H1 (cell line): ENCODE data around the gene SCYGR4. TPM values are rescaled to one million over a fixed set of nuclear protein-coding genes. Genes with fewer than 3 reads are reported as not detected.

Experiments used
- CTCF ChIA-PET: fragments of 300-600 bp; sonication (Branson Sonifier 250); formaldehyde crosslinking; loops from one replicate; lab custom pipeline; 2021; ENCODE audit not compliant: partially characterized antibody; lab: Charles Lee
- POLR2A ChIA-PET: fragments of 300-600 bp; sonication (Branson Sonifier 250); formaldehyde crosslinking; loops from one replicate; lab custom pipeline; 2021; ENCODE audit warnings: inconsistent platforms; ENCODE audit not compliant: partially characterized antibody; lab: Charles Lee
- DNase-seq, 2 experiments: peaks; one replicate each; pipeline versions ENCODE4 v3.0.0 to v3.0.0-alpha.2; 2010 to 2022; ENCODE audit warnings: low spot score in 2 of 2, low read depth in 1 of 2, mixed read lengths in 1 of 2
- FAIRE-seq: peaks from 2 replicates; lab custom pipeline; 2011; peaks lifted over from hg19 to GRCh38; lab: Jason Lieb, UNC
- H2AFZ ChIP-seq: 2 replicates; pipeline ENCODE4 v1.8.1; 2012; ENCODE audit warnings: low read length, inconsistent platforms
- H2AK5ac ChIP-seq: 2 replicates; pipeline ENCODE4 v1.6.1; 2013; ENCODE audit warnings: low read depth, low read length
- H2BK120ac ChIP-seq: replicated peaks from 2 replicates; pipeline ENCODE3; 2013; ENCODE audit warnings: low read depth, low read length, inconsistent platforms
- H2BK12ac ChIP-seq: 2 replicates; pipeline ENCODE4 v1.6.1; 2013; ENCODE audit warnings: low read depth, low read length
- H2BK15ac ChIP-seq: 2 replicates; pipeline ENCODE4 v1.6.1; 2013; ENCODE audit warnings: low read length
- H2BK20ac ChIP-seq: 2 replicates; pipeline ENCODE4 v1.6.1; 2013; ENCODE audit warnings: low read length
- H2BK5ac ChIP-seq: 2 replicates; pipeline ENCODE4 v1.6.1; 2013; ENCODE audit warnings: low read depth, low read length
- H3K14ac ChIP-seq: 2 replicates; pipeline ENCODE4 v1.6.1; 2013; ENCODE audit warnings: inconsistent platforms; ENCODE audit not compliant: insufficient read length
- H3K18ac ChIP-seq: 2 replicates; pipeline ENCODE4 v1.6.1; 2013; ENCODE audit warnings: low read length; ENCODE audit errors: extremely low read depth
- H3K23ac ChIP-seq: 2 replicates; pipeline ENCODE4 v1.6.1; 2013; ENCODE audit warnings: inconsistent platforms; ENCODE audit not compliant: insufficient read length
- H3K23me2 ChIP-seq: 2 replicates; pipeline ENCODE4 v1.6.1; 2013; ENCODE audit warnings: low read depth, low read length
- H3K27ac ChIP-seq: 2 replicates; pipeline ENCODE4 v1.6.1; 2011; ENCODE audit warnings: low read depth, low read length, inconsistent platforms
- H3K27me3 ChIP-seq, 4 experiments: replicated peaks in 1 of 4; 1 replicate in 1 of 4; 2 replicates in 3 of 4; pipeline versions ENCODE4 v1.6.1 to v1.8.1; 2011 to 2013; ENCODE audit warnings: low read length in 3 of 4, mild to moderate bottlenecking in 3 of 4, inconsistent platforms in 2 of 4, mixed read lengths in 2 of 4, moderate library complexity in 1 of 4; ENCODE audit not compliant: control insufficient read depth in 3 of 4, insufficient read depth in 3 of 4; ENCODE audit errors: extremely low read depth in 1 of 4
- H3K36me3 ChIP-seq, 4 experiments: 2 replicates each; pipeline versions ENCODE4 v1.6.1 to v1.8.1; 2011 to 2013; ENCODE audit warnings: mild to moderate bottlenecking in 4 of 4, low read length in 3 of 4, moderate library complexity in 2 of 4, control low read depth in 1 of 4, inconsistent platforms in 1 of 4; ENCODE audit not compliant: insufficient read depth in 4 of 4, control insufficient read depth in 2 of 4
- H3K4ac ChIP-seq: replicated peaks from 2 replicates; pipeline ENCODE3; 2013; ENCODE audit warnings: low read length, low read depth, mixed read lengths, inconsistent platforms; ENCODE audit not compliant: insufficient read length
- H3K4me1 ChIP-seq, 4 experiments: replicated peaks in 1 of 4; 1 replicate in 1 of 4; 2 replicates in 3 of 4; pipeline versions ENCODE4 v1.6.1 to v1.8.1; 2011 to 2013; ENCODE audit warnings: low read length in 3 of 4, inconsistent platforms in 2 of 4, mixed read lengths in 1 of 4; ENCODE audit not compliant: insufficient read depth in 4 of 4, control insufficient read depth in 3 of 4
- H3K4me2 ChIP-seq, 2 experiments: 2 replicates each; pipeline versions ENCODE4 v1.6.1 to v1.8.1; 2011 to 2013; ENCODE audit warnings: low read depth in 2 of 2, low read length in 2 of 2, control low read depth in 1 of 2, inconsistent platforms in 1 of 2, mild to moderate bottlenecking in 1 of 2; ENCODE audit not compliant: insufficient read depth in 1 of 2
- H3K4me3 ChIP-seq, 4 experiments: fragments of 200-600, 300-600 bp in 1 of 4; sonication (generic), shearing (Covaris generic), sonication (Bioruptor Twin) in 1 of 4; 2 replicates each; pipeline versions ENCODE4 v1.5.1 to v1.8.1; 2011 to 2016; ENCODE audit warnings: low read length in 4 of 4, low read depth in 3 of 4, control low read depth in 2 of 4, inconsistent platforms in 2 of 4, mild to moderate bottlenecking in 2 of 4, mixed read lengths in 1 of 4, moderate library complexity in 1 of 4; ENCODE audit not compliant: insufficient read depth in 2 of 4; ENCODE audit errors: extremely low read depth in 1 of 4
- H3K56ac ChIP-seq: replicated peaks from 2 replicates; pipeline ENCODE3; 2013; ENCODE audit warnings: low read depth, mild to moderate bottlenecking, mixed read lengths, low read length, inconsistent platforms; ENCODE audit not compliant: insufficient read length
- H3K79me1 ChIP-seq: 2 replicates; pipeline ENCODE4 v1.6.1; 2013; ENCODE audit warnings: low read depth, low read length, control low read depth
- H3K79me2 ChIP-seq, 2 experiments: 2 replicates each; pipeline versions ENCODE4 v1.6.1 to v1.8.1; 2012 to 2013; ENCODE audit warnings: low read length in 2 of 2, mild to moderate bottlenecking in 2 of 2, inconsistent platforms in 1 of 2; ENCODE audit not compliant: insufficient read depth in 2 of 2, control insufficient read depth in 1 of 2
- H3K9ac ChIP-seq, 4 experiments: replicated peaks in 1 of 4; 1 replicate in 1 of 4; 2 replicates in 3 of 4; pipeline versions ENCODE4 v1.6.1 to v1.8.1; 2011 to 2013; ENCODE audit warnings: low read depth in 3 of 4, low read length in 3 of 4, control low read depth in 2 of 4, mild to moderate bottlenecking in 2 of 4, moderate library complexity in 2 of 4, inconsistent platforms in 1 of 4; ENCODE audit errors: extremely low read depth in 1 of 4
- H3K9me3 ChIP-seq, 2 experiments: 2 replicates each; pipeline versions ENCODE4 v1.6.1 to v1.8.1; 2012 to 2013; ENCODE audit warnings: mild to moderate bottlenecking in 2 of 2, moderate library complexity in 2 of 2, control low read depth in 1 of 2, inconsistent platforms in 1 of 2, low read depth in 1 of 2, low read length in 1 of 2, mixed read lengths in 1 of 2; ENCODE audit not compliant: insufficient read depth in 2 of 2
- H4K20me1 ChIP-seq, 2 experiments: replicated peaks in 1 of 2; 2 replicates each; pipeline versions ENCODE3 to v1.8.1; 2011 to 2013; ENCODE audit warnings: inconsistent platforms in 2 of 2, low read length in 2 of 2, mild to moderate bottlenecking in 1 of 2; ENCODE audit not compliant: insufficient read depth in 2 of 2, control insufficient read depth in 1 of 2
- H4K5ac ChIP-seq: 2 replicates; pipeline ENCODE4 v1.6.1; 2013; ENCODE audit warnings: low read length, low read depth, mixed read lengths, inconsistent platforms; ENCODE audit not compliant: insufficient read length
- H4K8ac ChIP-seq: 2 replicates; pipeline ENCODE4 v1.8.0; 2013; ENCODE audit warnings: mild to moderate bottlenecking, moderate library complexity, low read length, inconsistent platforms; ENCODE audit not compliant: insufficient read depth; ENCODE audit errors: extremely low read depth
- H4K91ac ChIP-seq: replicated peaks from 2 replicates; pipeline ENCODE3; 2013; ENCODE audit warnings: low read length, mixed read lengths, inconsistent platforms; ENCODE audit not compliant: insufficient read length
- BACH1 ChIP-seq: IDR thresholded peaks from 2 replicates; pipeline ENCODE4 v1.6.1; 2012; ENCODE audit warnings: low read length, improper control_type of control experiment
- EP300 ChIP-seq, 2 experiments: IDR thresholded peaks; 1 replicate in 1 of 2; 2 replicates in 1 of 2; pipeline ENCODE4 v1.6.1; 2011 to 2012; ENCODE audit warnings: low read depth in 2 of 2, low read length in 2 of 2, mild to moderate bottlenecking in 2 of 2, borderline replicate concordance in 1 of 2, inconsistent platforms in 1 of 2, moderate library complexity in 1 of 2
- EZH2 ChIP-seq: fragments of 200-600 bp; sonication (generic); IDR thresholded peaks from 2 replicates; pipeline ENCODE4 v1.7.1; 2012; ENCODE audit warnings: low read depth, mild to moderate bottlenecking, moderate library complexity, low read length, inconsistent platforms; ENCODE audit not compliant: severe bottlenecking
- GABPA ChIP-seq: IDR thresholded peaks from 2 replicates; pipeline ENCODE4 v1.6.1; 2011; ENCODE audit warnings: mild to moderate bottlenecking, low read length, moderate library complexity, borderline replicate concordance; ENCODE audit not compliant: insufficient read depth
- JUND ChIP-seq: IDR thresholded peaks from 2 replicates; pipeline ENCODE4 v1.6.1; 2011; ENCODE audit warnings: mild to moderate bottlenecking, improper control_type of control experiment, low read length
- KDM4A ChIP-seq: IDR thresholded peaks from one replicate; pipeline ENCODE4 v1.7.1; 2012; ENCODE audit warnings: low read depth, mild to moderate bottlenecking, moderate library complexity, low read length, inconsistent platforms; ENCODE audit not compliant: severe bottlenecking
- POLR2AphosphoS5 ChIP-seq: IDR thresholded peaks from 2 replicates; pipeline ENCODE4 v1.6.1; 2011; ENCODE audit warnings: low read depth, low read length
- RBBP5 ChIP-seq: IDR thresholded peaks from 2 replicates; pipeline ENCODE4 v1.7.1; 2012; ENCODE audit warnings: low read depth, mild to moderate bottlenecking, inconsistent platforms, low read length, moderate library complexity, borderline replicate concordance
- RFX5 ChIP-seq: IDR thresholded peaks from 2 replicates; pipeline ENCODE4 v1.6.1; 2011; ENCODE audit warnings: low read depth, low read length, improper control_type of control experiment, borderline replicate concordance
- SIRT6 ChIP-seq: IDR thresholded peaks from one replicate; pipeline ENCODE4 v1.7.1; 2012; ENCODE audit warnings: low read length, inconsistent platforms
- SP4 ChIP-seq: IDR thresholded peaks from 2 replicates; pipeline ENCODE4 v1.6.1; 2012; ENCODE audit warnings: low read length, inconsistent platforms
- TAF1 ChIP-seq: IDR thresholded peaks from 2 replicates; pipeline ENCODE4 v1.6.1; 2011; ENCODE audit warnings: mild to moderate bottlenecking, low read depth, low read length
- YY1 ChIP-seq: IDR thresholded peaks from 2 replicates; pipeline ENCODE4 v1.6.1; 2011; ENCODE audit warnings: low read depth, mild to moderate bottlenecking, low read length
- WGBS, 2 experiments: shearing (Covaris generic) in 1 of 2; methylation state at CpG; one replicate each; pipeline versions ENCODE4 v1.1.6 to v1.1.7; 2013 to 2015; ENCODE audit warnings: low lambda C conversion rate in 2 of 2, mixed read lengths in 2 of 2, inconsistent platforms in 1 of 2, low coverage in 1 of 2, missing lambda C conversion rate in 1 of 2; ENCODE audit not compliant: insufficient replicate concordance in 2 of 2, insufficient coverage in 1 of 2, insufficient read length in 1 of 2; ENCODE audit errors: extremely low coverage in 1 of 2, missing lambda C conversion rate in 1 of 2; 5-methylcytosine and 5-hydroxymethylcytosine counted together
- polyA plus RNA-seq, 7 experiments: library from polyadenylated mRNA; depleted of rRNA in 3 of 7; stranded (reverse) in 5 of 7; unstranded in 2 of 7; fragments of >200 nt in 5 of 7; fragments of 200-250 nt in 2 of 7; gene quantifications; 1 replicate in 5 of 7; 2 replicates in 1 of 7; 4 replicates in 1 of 7; pipeline versions ENCODE4 v1.2.1 to v1.2.3, GENCODE V29; 2011 to 2013; ENCODE audit warnings: missing spikeins in 2 of 7, mixed read lengths in 2 of 7
- total RNA-seq: library from RNA; stranded (reverse); fragmentation: NEBNext Ultra II Directional; extraction: Animal tissue kit (Norgen Biotek cat#: 25700); gene quantifications from 2 replicates; pipeline ENCODE4 v1.2.1, GENCODE V29; 2021
- TF ChIP-seq, protein P1 (sequence below): IDR thresholded peaks from 2 replicates; pipeline ENCODE4 v1.6.1; 2011; ENCODE audit warnings: low read length, improper control_type of control experiment

Gene SCYGR4
- total and polyA plus RNA-seq, 2 of the 8 experiments (the other 6 are each of a cell fraction or from before 2014, with no cell fraction given), result not detected

DNA sequence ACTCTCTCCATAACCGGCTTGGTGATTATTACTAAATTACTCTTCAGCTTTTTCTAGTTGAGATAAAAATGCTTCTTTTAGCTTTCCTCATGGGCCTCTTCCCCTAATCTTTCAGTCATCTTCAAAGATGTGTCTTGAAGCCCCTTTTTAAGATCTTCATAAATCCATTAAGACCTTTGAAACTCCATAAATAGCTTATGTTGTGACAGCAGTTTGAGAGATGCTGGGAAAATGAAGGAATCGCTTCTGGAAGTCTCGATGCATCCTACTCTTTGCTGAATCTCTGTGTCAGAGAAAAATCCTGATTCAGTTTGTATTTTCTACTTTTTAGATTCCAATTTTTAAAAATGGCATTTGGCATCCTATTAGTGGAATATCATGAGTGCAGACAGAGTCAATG is 13.0 kb downstream of the SCYGR4 start:
- no peak overlapping the region for H4K5ac ChIP-seq
- H3K18ac ChIP-seq, result no peak overlapping the region
- WGBS, 2 experiments, result 98% methylated on average over 3 of the region's 3 CpGs; no CpG with 5 or more reads in 1 of the 2 experiments
- H3K27ac ChIP-seq, result no peak overlapping the region
- H2AK5ac ChIP-seq, result no peak overlapping the region
- H4K8ac ChIP-seq, result no peak overlapping the region
- no peak overlapping the region for H3K4me3 ChIP-seq
- FAIRE-seq (no peak), DNase-seq (no peak)
- no peak overlapping the region for H3K23ac ChIP-seq
- H3K79me2 ChIP-seq, result no peaks in the 10 kb centered on the region
- H4K20me1 ChIP-seq, result no peaks in the 10 kb centered on the region
- CTCF ChIA-PET, result interaction anchor here (1.0 to 1.6 kb wide), 4 partner anchors 9 to 232 kb away, joined by 3 to 4 read pairs (median 4); no protein-coding TSS in a partner anchor
- H4K91ac ChIP-seq, result no peak overlapping the region
- no peak overlapping the region for H2BK120ac ChIP-seq
- no peaks in the 10 kb centered on the region for H3K9me3 ChIP-seq
- no peaks in the 10 kb centered on the region for H3K36me3 ChIP-seq
- no peak overlapping the region for H3K56ac ChIP-seq
- H3K9ac ChIP-seq, result no peak overlapping the region
- no peaks in the 10 kb centered on the region for H3K27me3 ChIP-seq
- H2BK12ac ChIP-seq, result no peak overlapping the region
- POLR2A ChIA-PET, result no interaction called here
- no peak overlapping the region for H2BK5ac ChIP-seq
- no peak overlapping the region for H2BK15ac ChIP-seq
- H3K23me2 ChIP-seq, result no peaks in the 10 kb centered on the region
- no peak overlapping the region for H3K4me2 ChIP-seq
- H2AFZ ChIP-seq, result no peak overlapping the region
- no peaks in the 10 kb centered on the region for H3K79me1 ChIP-seq
- no peak overlapping the region for H3K14ac ChIP-seq
- no peak overlapping the region for H3K4ac ChIP-seq
- no peaks in the 10 kb centered on the region for H3K4me1 ChIP-seq
- H2BK20ac ChIP-seq, result no peak overlapping the region
- TF ChIP-seq GABPA (no peak), TAF1 (no peak), EZH2 (no peak), RFX5 (no peak), EP300 (IDR thresholded peaks at IDR 0.05; ENCODE audit: borderline replicate concordance in 1 of 2, low read depth in 2 of 2, low read length in 2 of 2) (no peak), JUND (no peak), KDM4A (no peak), YY1 (no peak), BACH1 (no peak), SIRT6 (no peak), SP4 (no peak), RBBP5 (no peak), POLR2AphosphoS5 (no peak)
- TF ChIP-seq, protein P1, sequence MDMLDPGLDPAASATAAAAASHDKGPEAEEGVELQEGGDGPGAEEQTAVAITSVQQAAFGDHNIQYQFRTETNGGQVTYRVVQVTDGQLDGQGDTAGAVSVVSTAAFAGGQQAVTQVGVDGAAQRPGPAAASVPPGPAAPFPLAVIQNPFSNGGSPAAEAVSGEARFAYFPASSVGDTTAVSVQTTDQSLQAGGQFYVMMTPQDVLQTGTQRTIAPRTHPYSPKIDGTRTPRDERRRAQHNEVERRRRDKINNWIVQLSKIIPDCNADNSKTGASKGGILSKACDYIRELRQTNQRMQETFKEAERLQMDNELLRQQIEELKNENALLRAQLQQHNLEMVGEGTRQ, result no peak
